K562 (cell line): ENCODE data around the gene ERLIN1. TPM values are rescaled to one million over a fixed set of nuclear protein-coding genes. Genes with fewer than 3 reads are reported as not detected.

Source experiments
- ATF1 ChIP-seq, 2 experiments: fragments of 450-650 bp in 1 of 2; IDR thresholded peaks; 2 replicates each; pipeline ENCODE4 v1.6.1; 2016; ENCODE audit warnings: missing compliant biosample characterization in 1 of 2, missing genetic modification characterization in 1 of 2
- BCLAF1 ChIP-seq, 2 experiments: fragments of 450-650 bp in 1 of 2; IDR thresholded peaks; 2 replicates each; pipeline ENCODE4 v1.6.1; 2011 to 2017; ENCODE audit warnings: low read depth in 2 of 2, antibody characterized with exemption in 1 of 2, borderline replicate concordance in 1 of 2, low read length in 1 of 2, mild to moderate bottlenecking in 1 of 2, mixed read lengths in 1 of 2; ENCODE audit not compliant: control insufficient read depth in 1 of 2
- ESRRB ChIP-seq: fragments of 250-450 bp; sonication (Bioruptor Pico); IDR thresholded peaks from 2 replicates; pipeline ENCODE4 v1.5.0; 2020; ENCODE audit warnings: mild to moderate bottlenecking, moderate library complexity, borderline replicate concordance
- MBD1 ChIP-seq: fragments of 250-450 bp; sonication (Bioruptor Pico); IDR thresholded peaks from 2 replicates; pipeline ENCODE4 v1.8.0; 2022; ENCODE audit warnings: inconsistent platforms
- MYBL2 ChIP-seq, 2 experiments: fragments of 450-650 bp in 1 of 2; sonication (generic) in 1 of 2; formaldehyde crosslinking in 1 of 2; IDR thresholded peaks; 2 replicates each; pipeline versions ENCODE4 v1.6.1 to v1.8.1; 2017 to 2022; ENCODE audit warnings: borderline replicate concordance in 1 of 2, inconsistent platforms in 1 of 2, low read depth in 1 of 2, mild to moderate bottlenecking in 1 of 2, missing genetic modification reagents in 1 of 2, moderate library complexity in 1 of 2
- NR4A1 ChIP-seq, 2 experiments: fragments of 250-450 bp in 1 of 2; fragments of 450-650 bp in 1 of 2; sonication (Bioruptor Pico) in 1 of 2; IDR thresholded peaks; 2 replicates each; pipeline versions ENCODE4 v1.4.0 to v1.6.1; 2016 to 2020; ENCODE audit warnings: mild to moderate bottlenecking in 2 of 2, missing compliant biosample characterization in 1 of 2, missing genetic modification characterization in 1 of 2, moderate library complexity in 1 of 2
- PATZ1 ChIP-seq: fragments of 250-450 bp; sonication (Bioruptor Pico); IDR thresholded peaks from 2 replicates; pipeline ENCODE4 v1.5.0; 2020; ENCODE audit warnings: mild to moderate bottlenecking, borderline replicate concordance
- SMAD3 ChIP-seq: fragments of 450-650 bp; formaldehyde crosslinking; conservative IDR thresholded peaks from 2 replicates; pipeline ENCODE4 v1.4.0; 2020; ENCODE audit warnings: mild to moderate bottlenecking
- SMARCA5 ChIP-seq: fragments of 450-650 bp; IDR thresholded peaks from 2 replicates; pipeline ENCODE4 v1.6.1; 2016
- SNRNP70 ChIP-seq: fragments of 200-400 bp; formaldehyde crosslinking; optimal IDR thresholded peaks from 2 replicates; pipeline ENCODE3; 2017; ENCODE audit warnings: low read depth, low read length
- ZNF121 ChIP-seq: sonication (generic); formaldehyde crosslinking; conservative IDR thresholded peaks from 2 replicates; pipeline ENCODE4 v1.8.0; 2022; ENCODE audit warnings: missing genetic modification reagents
- ZNF280B ChIP-seq: fragments of 250-450 bp; sonication (Bioruptor Pico); IDR thresholded peaks from 2 replicates; pipeline ENCODE4 v1.5.1; 2021; ENCODE audit warnings: mild to moderate bottlenecking
- ZNF398 ChIP-seq: fragments of 250-450 bp; sonication (Bioruptor Pico); IDR thresholded peaks from 2 replicates; pipeline ENCODE4 v1.8.0; 2021; ENCODE audit warnings: moderate library complexity, mild to moderate bottlenecking, inconsistent platforms
- ZNF507 ChIP-seq: conservative IDR thresholded peaks from 2 replicates; pipeline ENCODE4 v1.6.1; 2017; ENCODE audit warnings: missing genetic modification characterization, missing compliant biosample characterization
- polyA plus RNA-seq, 8 experiments: library from polyadenylated mRNA; depleted of rRNA in 4 of 8; stranded (reverse) in 5 of 8; unstranded in 3 of 8; fragments of >200 nt; fragmentation: Nextera tagmentation in 2 of 8; fragmentation: Illumina TruSeq in 1 of 8; extraction: Ambion mirVana in 2 of 8; extraction: Trizol in 1 of 8; gene quantifications; 2 replicates each; pipeline versions ENCODE4 v1.2.1 to v1.2.3, GENCODE V29; 2011 to 2014; ENCODE audit warnings: inconsistent platforms in 1 of 8, missing spikeins in 1 of 8
- total RNA-seq, 7 experiments: library from RNA; depleted of rRNA in 6 of 7; stranded (reverse); fragments of >200 nt in 6 of 7; fragmentation: Illumina TruSeq in 2 of 7; extraction: Trizol in 2 of 7; gene quantifications; 2 replicates each; pipeline versions ENCODE4 v1.2.1 to v1.2.3, GENCODE V29; 2011 to 2021; ENCODE audit warnings: low replicate concordance in 1 of 7

The ERLIN1 gene
- total and polyA plus RNA-seq, 9 of the 15 experiments (the other 6 are each of a cell fraction or from before 2014, with no cell fraction given): 9.8 to 26.8 (median 15.5) TPM

- TF ChIP-seq BCLAF1 (IDR thresholded peaks at IDR 0.05; ENCODE audit: borderline replicate concordance in 1 of 2, control insufficient read depth in 1 of 2, low read depth in 2 of 2, low read length in 1 of 2): no peak
- TF ChIP-seq ZNF398 (CRISPR knock-in tag): no peak
- 0 out of 2 replicates have a peak, but pooled peaks have one; percentile 15 for TF ChIP-seq MBD1
- peak; percentile 97 for TF ChIP-seq ZNF121 (CRISPR knock-in tag)
- TF ChIP-seq ATF1 (CRISPR knock-in tag; IDR thresholded peaks at IDR 0.05): no peak
- peak; percentile 41; the same call in 1 of the 2 replicates for TF ChIP-seq ATF1 (tag; IDR thresholded peaks at IDR 0.05)
- TF ChIP-seq ZNF507 (tag): no peak
- TF ChIP-seq SMAD3: no peak
- no peak for TF ChIP-seq MYBL2 (IDR thresholded peaks at IDR 0.05; ENCODE audit: low read depth)
- no peak for TF ChIP-seq MYBL2 (CRISPR knock-in tag; IDR thresholded peaks at IDR 0.05; ENCODE audit: borderline replicate concordance)
- TF ChIP-seq PATZ1 (CRISPR knock-in tag): no peak
- no peak for TF ChIP-seq ESRRB (CRISPR knock-in tag)
- no peak for TF ChIP-seq NR4A1 (CRISPR knock-in tag; IDR thresholded peaks at IDR 0.05)
- no peak for TF ChIP-seq NR4A1 (tag; IDR thresholded peaks at IDR 0.05)
- peak; percentile 47; the same call in 1 of the 2 replicates for TF ChIP-seq SMARCA5
- no peak for TF ChIP-seq SNRNP70
- no peak for TF ChIP-seq ZNF280B
Observed at GRCh38 chr10:100229819-100230422, 44.1 kb upstream of the ERLIN1 start (continued).
